Hematopoietic multipotent progenitor cell treated with erythropoietin and hydrocortisone succinate and interleukin-3 and kit ligand, for 15 days (in vitro differentiated cells): ENCODE measurements around the gene CCDC149.

Source experiments
- DNase-seq: peaks from one replicate; pipeline ENCODE4 v3.0.0-alpha.2; 2015; ENCODE audit warnings: low spot score

CCDC149 gene

DNA sequence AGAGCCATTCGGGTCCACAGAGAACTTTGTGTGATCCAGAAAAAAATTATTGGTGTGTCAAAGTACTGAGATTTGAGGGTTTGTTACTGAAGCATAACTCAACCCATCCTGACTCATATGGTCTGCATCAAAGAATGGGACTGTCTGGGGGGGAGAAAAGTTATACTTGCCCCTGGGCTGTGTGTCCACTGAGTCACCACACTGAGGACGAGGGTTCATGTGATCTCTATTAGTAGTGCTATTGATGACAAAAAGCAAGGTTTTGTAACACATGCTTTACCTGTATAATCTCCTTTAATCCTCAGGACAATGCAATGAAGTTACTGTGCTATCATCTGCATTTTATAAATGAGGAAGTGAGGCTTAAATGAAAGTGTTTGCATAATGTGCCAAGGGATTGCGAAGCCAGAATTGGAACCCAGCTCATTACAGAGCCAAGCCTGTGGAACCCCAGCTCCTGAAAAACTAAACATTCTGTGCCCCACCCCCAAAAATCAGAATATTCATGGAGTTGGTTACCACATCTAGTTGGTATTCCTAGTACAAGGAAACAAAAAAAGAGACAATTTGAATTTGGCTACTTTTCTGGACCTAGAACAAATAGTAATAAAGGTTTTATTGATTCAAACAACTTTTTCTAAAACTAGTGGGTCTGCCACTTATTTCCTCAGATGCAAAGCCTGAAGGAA lies 31.2 kb downstream of the CCDC149 start:
- DNase-seq: no peak

- no peak for DNase-seq
Observed at GRCh38 chr4:24880186-24880585, 32.7 kb downstream of the CCDC149 start.

- DNase-seq: no peak
Observed at GRCh38 chr4:24878636-24879016, 34.2 kb downstream of the CCDC149 start.

GRCh38 chr4:24877868-24878635 lies 34.8 kb downstream of the CCDC149 start:
- DNase-seq: no peak

DNA sequence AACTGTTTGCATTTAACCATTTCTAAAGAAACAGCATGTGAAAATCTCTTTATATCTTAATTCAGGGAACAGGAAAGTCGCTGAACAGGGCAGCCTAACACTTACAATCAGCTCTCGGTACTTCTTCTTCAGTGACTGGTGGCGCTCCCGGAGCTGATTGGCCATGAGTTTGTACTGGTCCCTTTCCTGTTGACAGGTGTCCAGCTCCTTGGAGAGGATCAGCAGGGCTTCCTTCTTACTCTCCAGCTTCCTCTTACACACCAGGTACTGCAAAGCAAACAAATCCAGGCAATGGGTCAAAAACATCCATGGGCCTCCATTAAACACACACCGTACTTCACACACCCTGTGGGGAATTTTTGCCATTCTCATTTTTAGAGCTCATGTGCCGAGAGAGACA lies 36.4 kb downstream of the CCDC149 start:
- DNase-seq: no peak

- DNase-seq: no peak
Observed at GRCh38 chr4:24872720-24873119, 40.1 kb downstream of the CCDC149 start.

DNA sequence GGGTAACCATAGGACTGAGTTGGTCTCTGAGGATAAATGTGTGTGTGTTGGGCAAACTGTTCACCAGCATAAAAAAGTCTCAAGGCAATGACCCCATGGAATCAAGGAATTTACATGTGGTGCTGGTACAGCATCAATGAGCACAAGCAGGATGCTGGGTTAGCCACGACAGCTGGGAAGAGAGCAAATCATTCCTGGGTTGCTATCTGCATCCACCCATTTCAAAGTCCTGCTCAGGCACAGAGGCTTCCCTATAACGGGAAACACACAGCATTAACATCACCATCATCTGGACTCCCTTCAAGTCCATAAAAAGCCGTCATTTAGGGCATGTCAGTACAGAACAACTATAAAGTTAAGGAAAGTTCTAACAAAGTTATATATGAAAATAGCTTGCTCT lies 41.6 kb downstream of the CCDC149 start:
- DNase-seq: no peak

DNA sequence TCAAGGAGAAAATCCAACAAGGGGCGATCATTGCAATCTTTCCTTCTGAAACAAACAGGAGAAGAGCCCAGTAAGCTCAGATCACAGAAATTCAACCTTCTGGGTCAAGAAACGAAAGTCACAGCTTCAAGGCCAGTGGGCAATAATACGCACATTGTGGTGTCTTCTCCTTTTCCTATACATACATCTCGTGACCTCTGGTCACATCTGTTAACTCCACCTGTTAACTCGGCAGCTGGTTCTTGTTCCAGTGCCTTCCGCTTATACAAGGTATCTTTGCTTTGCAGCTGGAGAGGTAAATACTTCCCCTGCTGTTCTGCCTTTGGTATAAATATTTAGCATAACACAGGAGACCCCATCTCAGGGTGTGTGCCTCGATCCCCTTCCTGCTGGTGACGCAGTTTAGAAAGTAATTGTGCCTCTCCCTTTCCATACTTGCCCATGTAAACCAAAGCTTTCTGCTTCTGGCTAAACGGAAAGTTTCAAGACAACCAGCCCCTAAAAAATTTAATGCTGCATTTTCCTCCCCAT lies 45.0 kb downstream of the CCDC149 start:
- no peak for DNase-seq

DNA sequence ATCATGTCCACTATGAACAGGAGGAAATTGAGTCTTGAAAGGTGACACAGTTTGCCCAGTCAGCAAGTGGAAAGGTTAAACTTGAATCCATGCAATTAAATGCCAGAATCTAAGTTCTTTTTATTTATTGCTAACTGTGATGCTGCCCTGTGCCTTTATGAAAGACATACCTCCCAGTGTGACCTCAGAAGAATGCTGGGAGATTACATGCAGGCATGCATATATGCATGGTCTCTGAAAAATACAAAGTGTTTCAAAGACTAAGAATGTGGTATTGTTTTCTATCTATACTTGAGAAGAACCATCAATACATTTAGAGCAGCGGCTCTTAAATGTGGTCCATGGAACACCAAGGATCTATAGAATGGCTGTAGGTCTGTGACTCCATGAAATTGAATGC lies 45.6 kb downstream of the CCDC149 start:
- DNase-seq: no peak

- DNase-seq: no peak
Observed at GRCh38 chr4:24865401-24865800, 47.4 kb downstream of the CCDC149 start.

DNA sequence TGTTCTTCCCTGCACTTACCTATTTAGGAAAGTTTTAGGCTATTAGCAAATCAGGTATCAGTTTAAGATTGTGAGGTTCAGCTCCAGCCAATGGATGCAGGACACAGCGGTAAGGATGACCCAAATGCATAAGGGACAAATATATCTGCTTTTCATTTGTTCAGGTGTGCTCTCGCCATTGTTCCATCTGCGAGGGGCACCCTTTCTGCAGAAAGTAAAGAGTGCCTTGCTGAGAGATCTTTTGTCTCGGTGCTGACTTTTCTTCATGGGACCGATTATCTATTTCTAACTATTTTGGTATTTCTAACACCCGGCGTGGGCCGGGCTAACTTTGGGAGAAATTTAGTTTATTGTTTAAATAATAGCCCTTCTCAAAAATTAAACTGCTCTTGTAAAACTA lies 49.0 kb downstream of the CCDC149 start:
- DNase-seq: no peak

DNA sequence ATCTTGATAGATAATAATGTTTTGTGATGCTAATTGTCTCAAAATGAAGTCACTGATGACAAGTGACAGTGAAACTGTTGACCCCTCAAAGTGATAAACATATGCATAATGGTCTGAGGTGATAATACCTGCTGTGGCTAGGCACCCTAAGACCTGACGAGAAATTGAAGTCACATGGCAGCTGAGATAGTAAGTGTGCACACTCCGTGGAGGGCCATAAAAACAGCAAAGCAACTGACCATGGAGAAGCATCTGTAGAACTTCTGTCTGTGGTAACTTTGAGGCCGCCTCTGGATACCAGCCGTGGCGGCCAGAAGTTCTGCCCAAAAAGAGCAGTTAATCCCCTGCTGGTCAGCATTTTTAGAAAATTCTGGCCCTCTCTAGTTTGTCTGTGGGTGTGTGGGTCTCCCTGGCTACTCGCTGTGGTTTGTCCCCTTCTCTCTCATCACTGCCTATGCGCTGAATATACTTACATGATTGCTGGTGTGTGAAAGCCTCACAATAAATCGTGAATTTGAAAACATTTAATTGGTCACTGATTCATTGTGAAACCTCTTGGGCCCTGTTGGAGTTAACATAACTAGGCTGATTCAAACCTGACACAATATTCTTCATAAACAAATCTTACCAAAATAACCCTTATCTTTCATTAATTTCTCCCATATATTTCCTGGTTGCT lies 50.6 kb downstream of the CCDC149 start:
- DNase-seq: no peak

GRCh38 chr4:24858550-24858949 lies 54.3 kb downstream of the CCDC149 start:
- no peak for DNase-seq

GRCh38 chr4:24858026-24858425 lies 54.8 kb downstream of the CCDC149 start:
- no peak for DNase-seq

DNA sequence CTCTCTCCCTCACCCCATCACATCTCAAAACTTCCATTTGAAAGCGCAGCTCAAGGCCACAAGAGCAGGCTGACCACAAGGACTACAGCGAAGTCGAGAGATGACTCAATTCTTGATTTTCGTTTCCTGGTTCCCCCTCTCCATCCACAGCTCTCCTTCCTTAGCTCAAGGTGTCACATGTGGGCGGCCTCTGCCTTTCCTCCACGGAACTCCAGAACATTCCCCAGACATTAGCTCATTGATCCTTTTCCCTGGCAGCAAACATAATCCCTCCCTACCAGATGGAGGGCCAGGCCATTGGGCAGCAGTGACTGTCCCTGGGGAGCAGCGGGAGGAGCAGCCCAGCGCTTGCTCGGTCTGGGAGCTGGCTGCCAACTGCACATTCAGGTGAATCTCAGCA lies 56.3 kb downstream of the CCDC149 start:
- DNase-seq: no peak

- DNase-seq: no peak
Observed at GRCh38 chr4:24855741-24856140, 57.1 kb downstream of the CCDC149 start.

DNA sequence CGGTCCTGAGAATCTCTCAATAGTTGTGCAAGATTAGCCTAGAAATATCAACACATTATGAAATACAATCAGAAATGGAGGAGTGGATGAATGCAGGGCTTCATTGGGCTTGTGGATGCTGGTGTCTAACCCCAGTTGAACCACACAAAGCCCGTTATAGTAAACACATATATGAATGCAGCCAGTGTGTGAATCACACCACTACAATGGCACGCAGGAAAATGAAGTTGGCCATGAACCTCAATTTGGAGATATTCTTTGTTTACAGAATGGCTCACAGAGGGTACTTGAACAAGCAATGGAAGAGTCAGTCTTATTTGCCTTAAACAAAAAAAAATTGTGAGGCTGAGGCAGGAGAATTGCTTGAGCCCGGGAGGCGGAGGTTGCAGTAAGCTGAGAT lies 59.7 kb downstream of the CCDC149 start:
- DNase-seq: no peak

DNA sequence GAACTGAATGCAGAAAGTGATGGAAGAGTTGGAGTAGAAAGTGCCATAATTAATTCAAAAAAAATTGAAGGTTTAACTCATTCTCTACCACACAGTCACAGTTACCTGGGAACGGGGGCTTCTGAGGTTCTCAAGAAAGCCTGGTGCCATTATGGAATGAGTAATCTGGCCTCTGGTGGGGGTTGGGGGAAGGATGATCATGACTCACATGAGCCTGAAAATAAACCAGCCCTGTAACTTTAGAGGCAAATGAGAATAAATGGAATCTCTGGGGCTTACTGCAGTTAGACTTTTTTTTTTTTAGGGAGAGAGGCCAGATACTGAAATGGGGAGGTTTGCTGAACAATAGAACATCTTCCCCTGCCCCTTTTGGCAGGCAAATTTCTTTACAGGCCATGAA lies 62.2 kb downstream of the CCDC149 start:
- DNase-seq: no peak

GRCh38 chr4:24849756-24850155 lies 63.1 kb downstream of the CCDC149 start:
- DNase-seq: no peak

GRCh38 chr4:24849351-24849750 lies 63.5 kb downstream of the CCDC149 start:
- DNase-seq: no peak

DNA sequence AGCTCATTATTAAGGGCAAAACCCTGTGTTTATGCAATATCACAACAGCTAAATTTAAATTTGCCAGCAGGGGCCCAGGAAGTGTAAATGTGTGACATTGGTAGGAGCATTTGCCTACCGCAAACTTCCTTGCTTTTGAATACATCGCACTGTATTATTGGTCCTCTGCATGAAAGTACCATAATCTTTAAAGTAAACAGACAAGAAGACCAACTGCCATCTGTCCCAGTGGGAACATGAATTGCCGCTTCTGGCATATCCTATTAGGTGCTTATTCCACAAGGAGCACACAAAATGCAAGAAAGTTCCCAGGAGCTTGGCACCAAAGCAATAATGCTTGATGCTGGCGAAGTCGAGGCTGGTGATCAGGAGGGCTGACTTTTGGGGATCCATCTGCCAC lies 66.1 kb downstream of the CCDC149 start:
- DNase-seq: no peak

- DNase-seq: no peak
Observed at GRCh38 chr4:24845902-24846301, 66.9 kb downstream of the CCDC149 start.

- no peak for DNase-seq
Observed at GRCh38 chr4:24845132-24845531, 67.7 kb downstream of the CCDC149 start.
